Tibial nerve (tissue), 4 donors: ENCODE measurements around the gene LXN.

Source experiments
- EP300 ChIP-seq, 2 donors: sonication (generic); formaldehyde crosslinking; IDR thresholded peaks; one replicate each; pipeline ENCODE4 v1.6.1; 2017; ENCODE audit warnings: antibody characterized with exemption in 2 of 2, mild to moderate bottlenecking in 1 of 2
- TF ChIP-seq, protein P1 (sequence below), 5 experiments: fragments of 200-600 bp in 3 of 5; fragments of 450-650 bp in 2 of 5; sonication (generic) in 3 of 5; IDR thresholded peaks; one replicate each; pipeline ENCODE4 v1.5.1; 2016 to 2019; ENCODE audit warnings: antibody characterized with exemption in 5 of 5, mild to moderate bottlenecking in 3 of 5, moderate library complexity in 2 of 5

DNA sequence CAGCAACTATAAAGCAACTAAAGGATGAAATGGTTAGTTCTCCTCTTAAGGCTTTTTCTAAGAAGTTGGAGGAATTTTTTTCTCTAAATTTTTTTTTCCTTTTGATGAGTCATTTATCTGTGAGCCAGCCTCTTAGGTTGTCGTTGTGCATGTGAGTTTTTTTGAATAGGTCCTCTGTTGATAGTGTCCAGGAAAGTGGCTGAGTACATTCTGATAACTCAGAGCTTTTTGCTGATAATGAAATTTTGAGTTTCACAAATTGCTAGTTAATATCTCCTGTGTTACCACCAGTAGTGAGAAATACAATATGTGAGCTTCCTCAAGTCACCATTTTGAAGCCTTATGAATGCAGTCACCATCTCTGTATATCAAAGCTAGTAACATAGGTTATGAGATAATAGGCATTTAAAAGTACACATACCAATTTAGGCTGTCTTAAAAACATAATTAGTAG, 7.1 kb upstream of the LXN start:
- TF ChIP-seq, protein P1, sequence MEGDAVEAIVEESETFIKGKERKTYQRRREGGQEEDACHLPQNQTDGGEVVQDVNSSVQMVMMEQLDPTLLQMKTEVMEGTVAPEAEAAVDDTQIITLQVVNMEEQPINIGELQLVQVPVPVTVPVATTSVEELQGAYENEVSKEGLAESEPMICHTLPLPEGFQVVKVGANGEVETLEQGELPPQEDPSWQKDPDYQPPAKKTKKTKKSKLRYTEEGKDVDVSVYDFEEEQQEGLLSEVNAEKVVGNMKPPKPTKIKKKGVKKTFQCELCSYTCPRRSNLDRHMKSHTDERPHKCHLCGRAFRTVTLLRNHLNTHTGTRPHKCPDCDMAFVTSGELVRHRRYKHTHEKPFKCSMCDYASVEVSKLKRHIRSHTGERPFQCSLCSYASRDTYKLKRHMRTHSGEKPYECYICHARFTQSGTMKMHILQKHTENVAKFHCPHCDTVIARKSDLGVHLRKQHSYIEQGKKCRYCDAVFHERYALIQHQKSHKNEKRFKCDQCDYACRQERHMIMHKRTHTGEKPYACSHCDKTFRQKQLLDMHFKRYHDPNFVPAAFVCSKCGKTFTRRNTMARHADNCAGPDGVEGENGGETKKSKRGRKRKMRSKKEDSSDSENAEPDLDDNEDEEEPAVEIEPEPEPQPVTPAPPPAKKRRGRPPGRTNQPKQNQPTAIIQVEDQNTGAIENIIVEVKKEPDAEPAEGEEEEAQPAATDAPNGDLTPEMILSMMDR (IDR thresholded peaks at IDR 0.05): no peak
- TF ChIP-seq EP300 (IDR thresholded peaks at IDR 0.05): no peak
